Superior temporal gyrus (tissue), 1 donor: Measurements from ENCODE around the gene COL19A1.
"Not testable (repeated sequence)": the region's sequence is repeated elsewhere in the genome, so short reads cannot be mapped to it uniquely, and the experiment has no call there.

Experiments
- DNase-seq: peaks from one replicate; pipeline ENCODE4 v3.0.0-alpha.2; 2016; ENCODE audit errors: extremely low spot score

COL19A1 gene

DNA sequence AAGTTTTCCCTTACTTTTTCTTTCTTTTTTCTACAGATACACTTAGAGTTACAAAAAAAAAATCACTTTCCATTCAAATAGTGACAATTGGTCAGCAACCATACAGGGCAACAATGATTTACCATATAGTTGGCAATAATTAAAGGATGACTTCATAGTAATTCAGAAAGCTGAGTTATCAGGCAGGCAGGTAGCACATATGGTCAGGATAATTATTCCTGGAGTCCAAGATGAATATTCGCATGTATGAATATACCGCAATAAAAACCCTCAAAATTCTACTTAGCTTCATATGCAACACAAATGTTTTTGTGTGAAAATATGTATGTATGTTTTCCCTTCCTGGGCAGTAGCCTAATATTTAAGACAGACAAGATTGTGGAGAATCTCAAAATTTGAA lies 34.5 kb downstream of the COL19A1 start:
- no peak for DNase-seq

DNA sequence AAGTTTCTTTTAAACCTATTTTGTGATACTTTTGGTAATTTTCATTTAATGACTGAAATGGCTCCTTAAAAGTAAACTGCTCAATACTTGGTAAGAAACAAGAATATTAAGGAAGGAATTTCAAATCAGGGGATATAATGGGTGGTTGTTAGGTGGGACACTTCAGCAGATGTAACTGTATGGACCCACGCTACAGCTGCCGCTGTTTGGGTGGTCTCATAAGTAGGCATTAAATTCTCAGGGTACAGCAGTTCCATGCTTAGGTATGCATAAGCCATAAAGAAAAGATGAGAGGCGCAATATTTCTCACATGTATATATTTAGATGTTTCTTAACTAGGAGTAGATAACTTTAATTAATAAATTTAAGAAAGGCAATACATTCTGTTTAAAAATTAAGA lies 35.0 kb downstream of the COL19A1 start:
- DNase-seq: no peak

DNA sequence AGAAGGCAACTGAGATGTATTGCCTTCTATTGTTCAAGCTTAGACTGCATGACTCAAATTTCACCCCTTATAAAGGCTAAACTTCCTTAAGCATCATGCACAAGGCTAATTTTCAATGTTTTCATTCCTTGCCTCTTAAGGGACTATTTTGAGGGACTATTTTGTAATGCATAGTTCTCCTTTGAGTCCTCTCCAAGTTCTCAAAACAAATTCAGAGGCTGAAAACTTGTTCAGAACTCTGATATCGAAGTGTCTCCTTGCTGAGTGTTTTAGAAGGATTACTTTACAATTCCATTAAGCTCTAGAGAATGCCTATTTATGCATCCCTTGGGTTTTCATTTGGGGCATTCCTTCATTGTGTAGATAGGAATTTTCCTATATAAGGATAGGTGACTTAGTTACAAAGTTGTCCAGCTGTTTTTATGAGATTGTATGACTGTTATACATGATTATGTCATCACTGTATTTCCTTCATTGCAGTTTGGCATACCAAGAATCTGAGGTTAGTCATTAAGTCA lies 41.7 kb downstream of the COL19A1 start:
- DNase-seq: no peak

DNA sequence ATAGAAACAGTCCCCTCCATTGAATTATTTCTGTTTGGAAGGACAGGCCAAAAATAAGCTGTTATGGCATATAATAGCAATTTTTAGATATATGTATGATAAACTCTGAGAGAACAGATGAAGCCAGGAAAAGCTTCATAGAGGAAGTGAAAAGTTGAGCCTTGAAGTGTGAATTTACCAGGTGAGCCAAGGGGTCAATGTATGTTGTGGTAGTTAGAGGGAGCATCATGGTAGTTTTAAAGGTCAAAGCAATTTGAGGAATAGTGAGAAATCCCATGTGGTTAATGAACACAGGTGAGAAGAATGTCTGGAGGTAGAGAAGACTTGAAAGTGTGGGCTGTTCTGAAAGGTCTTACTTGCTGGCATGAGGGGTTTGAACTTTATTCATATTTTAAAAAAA lies 47.0 kb downstream of the COL19A1 start:
- no peak for DNase-seq

DNA sequence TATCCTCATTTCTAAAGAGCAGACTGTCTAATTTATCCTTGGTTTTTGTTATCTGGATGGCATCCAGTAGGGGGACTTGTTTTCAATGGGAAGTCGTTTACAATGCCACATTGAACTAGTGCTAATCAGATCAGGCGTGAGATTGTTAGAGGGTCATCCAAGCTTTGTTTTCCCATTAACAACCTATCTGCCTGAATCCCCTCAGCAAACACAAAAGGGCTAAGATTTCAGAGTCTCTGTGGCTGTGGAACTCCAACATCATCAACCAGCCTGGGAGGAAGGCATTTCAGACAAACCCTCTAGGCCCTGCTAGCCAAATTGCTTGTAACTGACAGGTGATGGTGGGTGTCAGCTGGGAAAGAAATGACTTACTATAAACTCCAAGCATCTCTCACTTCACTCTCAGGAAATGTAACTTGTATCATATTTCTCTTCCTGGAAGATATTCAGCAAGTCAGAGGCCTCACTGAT lies 47.7 kb downstream of the COL19A1 start:
- no peak for DNase-seq

DNA sequence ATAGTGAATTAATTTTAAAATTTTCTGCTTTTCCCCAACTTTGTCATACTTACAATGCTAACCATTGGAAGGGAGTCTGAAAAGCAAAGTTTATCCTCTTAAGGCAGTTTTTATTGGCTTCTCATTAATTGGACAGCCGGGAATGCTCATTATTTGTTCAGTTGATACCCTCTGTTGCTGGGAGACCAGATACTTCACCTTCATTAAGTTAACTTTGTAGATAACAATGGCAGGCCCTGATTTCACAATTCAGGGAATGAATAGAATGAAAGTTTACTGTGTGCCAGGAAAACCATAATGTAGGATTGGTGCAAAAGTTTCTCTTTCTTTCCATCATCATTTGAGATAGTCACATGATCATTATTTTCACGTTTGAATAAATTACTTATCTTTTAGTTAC lies 49.0 kb downstream of the COL19A1 start:
- DNase-seq: no peak

DNA sequence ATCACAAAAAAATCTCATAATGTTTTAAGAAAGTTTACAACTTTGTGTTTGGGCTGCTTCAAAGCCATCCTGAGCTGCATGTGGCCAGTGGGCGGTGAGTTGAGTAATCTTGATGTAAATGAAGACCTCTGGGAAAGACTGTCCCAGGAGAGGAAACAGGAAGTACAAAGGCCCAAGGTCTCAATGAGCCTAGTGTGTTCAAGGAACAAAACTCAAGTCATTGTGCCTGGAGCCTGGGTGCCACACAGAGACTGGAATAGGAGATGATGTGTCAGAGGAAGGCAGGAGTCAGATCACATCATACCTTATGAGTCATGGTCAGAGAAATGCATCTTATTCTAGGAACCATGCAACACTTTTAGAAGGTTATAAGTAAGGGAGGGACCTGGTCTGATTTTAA lies 51.5 kb downstream of the COL19A1 start:
- DNase-seq: no peak

DNA sequence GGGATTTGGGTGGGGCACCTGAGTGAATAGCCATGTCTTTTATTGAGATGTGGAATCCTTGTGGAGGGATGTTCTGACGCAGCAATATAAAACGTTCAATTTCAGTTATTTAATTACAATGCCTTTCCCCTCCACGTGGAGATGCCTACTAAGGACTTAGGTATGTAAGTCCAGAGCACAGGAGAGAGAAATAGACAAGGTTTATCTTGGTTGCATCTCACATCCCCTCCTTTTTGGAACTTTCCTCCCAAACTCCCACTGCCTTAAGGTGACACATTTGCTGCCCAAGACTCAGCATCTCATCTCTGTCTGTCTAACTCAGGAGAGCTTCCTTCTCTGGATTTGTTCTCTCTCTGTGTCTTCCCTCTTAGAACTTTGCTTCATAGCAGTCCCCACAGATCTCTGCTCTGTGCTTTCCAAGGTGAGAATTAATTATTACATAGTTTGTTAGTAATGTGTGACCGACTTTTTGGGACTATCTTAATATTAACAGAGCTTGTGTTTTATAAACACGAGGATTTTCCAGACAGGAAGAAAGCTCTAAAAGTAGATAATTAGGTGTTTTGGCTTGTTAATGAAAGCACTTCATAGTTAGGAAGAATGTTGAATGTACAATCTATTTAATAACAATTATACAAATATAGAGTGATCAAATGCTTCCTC lies 52.6 kb downstream of the COL19A1 start:
- no peak for DNase-seq

DNA sequence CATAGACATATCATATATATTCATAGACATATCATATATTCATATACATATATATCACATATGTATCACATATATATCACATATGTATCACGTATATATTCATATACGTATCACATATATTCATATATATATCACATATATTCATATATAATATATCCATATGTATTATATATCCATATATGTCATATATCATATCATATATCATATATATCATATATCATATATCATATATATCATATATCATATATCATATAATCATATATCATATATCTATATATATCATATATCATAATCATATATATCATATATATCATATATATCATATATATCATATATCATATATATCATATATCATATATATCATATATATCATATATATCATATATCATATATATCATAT lies 54.7 kb downstream of the COL19A1 start:
- not testable (repeated sequence) for DNase-seq

DNA sequence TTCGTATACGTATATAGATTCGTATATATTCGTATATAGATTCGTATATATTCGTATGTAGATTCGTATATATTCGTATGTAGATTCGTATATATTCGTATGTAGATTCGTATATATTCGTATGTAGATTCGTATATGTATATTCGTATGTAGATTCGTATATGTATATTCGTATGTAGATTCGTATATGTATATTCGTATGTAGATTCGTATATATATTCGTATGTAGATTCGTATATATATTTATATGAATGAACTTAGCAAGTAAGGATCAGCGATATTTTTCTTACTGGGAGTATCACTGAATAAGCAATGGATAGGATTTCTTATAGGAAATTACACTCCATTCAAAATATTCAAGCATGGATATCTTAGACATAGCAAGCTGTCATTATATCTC lies 55.3 kb downstream of the COL19A1 start:
- DNase-seq: not testable (repeated sequence)

DNA sequence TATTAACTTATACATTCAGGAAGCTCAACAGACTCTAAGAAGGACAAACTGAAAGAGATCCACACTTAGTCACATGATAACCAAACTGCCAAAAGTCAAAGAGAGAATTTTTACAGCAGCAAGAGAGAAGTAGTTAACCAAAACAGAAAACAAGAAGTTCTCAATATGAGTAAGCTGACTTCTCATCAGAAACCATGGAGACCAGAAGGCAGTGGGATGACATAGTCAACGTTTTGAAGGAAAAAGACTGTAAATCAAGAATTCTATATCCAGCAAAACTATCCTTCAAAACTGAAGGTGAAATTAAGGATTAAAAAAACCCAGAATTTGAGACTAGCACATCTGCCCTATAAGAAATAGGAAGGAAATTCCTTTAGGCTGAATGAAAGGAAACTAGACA lies 60.4 kb downstream of the COL19A1 start:
- DNase-seq: no peak

DNA sequence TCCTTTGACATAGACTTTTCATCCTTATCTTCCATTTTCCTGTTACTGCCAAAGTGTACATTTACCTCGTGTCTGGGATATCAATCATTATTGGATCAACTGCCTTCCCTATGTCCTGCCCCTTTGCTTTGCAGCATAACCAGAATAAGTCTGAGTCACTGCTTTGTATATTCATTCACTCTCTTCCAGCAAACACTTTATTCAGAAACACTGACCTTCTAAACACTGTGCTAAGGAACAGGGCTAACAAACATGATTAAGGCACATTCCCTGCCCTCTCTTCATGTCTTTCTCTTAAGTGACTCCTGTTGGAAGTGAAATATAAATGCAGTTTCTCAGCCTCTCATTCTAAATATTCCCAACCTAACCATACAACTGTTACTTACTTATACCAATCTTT lies 66.9 kb downstream of the COL19A1 start:
- no peak for DNase-seq

DNA sequence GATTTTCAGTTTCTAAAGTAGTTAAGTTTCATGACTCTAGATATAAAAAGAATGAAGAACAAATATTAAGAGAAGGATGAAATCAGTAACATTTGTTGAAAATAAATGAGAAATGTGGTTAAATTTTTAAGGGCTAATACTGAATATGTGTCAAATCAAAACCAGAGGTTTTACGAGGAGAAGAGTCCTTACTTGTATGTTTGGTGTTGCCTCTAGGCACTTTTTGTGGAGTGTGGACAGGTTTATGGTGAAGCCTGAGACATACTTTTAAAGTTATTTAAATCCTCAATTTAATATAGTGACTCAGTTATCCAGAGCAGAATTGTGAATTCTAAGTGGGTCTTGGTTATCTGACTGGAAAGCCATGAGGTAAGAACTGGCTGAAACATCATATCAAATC lies 68.7 kb downstream of the COL19A1 start:
- DNase-seq: no peak

DNA sequence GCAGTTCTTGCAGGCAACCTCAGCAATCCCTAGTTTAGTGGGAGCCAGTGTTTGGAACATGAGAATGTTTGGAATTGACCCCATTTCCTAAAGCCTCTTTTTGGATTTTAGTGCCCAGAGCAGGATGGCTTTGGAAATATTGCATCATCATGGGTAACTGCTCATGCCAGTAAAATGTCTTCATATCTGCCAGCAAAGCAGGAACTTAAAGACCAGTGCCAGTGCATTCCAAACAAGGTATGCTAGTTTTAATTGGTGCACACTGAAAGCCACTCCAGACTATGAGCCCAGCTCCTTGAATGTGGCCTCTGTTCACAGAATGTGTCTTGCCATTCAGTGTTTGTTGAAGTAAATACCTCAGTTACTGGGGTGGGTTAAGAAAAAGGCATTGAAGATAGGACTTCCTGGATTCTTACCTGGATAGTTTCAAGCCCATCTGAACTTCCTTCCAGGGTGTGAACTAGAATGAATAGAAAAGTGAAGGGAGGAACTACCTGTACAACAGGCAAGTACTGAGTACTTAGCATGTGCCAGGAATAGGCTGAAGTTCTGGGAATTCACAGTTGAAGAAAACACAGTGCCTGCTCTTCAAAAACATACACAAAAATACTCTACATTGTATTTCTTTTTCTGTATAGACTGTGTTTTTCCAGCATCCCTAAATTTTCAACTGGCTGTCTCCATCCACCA lies 70.5 kb downstream of the COL19A1 start:
- no peak for DNase-seq

DNA sequence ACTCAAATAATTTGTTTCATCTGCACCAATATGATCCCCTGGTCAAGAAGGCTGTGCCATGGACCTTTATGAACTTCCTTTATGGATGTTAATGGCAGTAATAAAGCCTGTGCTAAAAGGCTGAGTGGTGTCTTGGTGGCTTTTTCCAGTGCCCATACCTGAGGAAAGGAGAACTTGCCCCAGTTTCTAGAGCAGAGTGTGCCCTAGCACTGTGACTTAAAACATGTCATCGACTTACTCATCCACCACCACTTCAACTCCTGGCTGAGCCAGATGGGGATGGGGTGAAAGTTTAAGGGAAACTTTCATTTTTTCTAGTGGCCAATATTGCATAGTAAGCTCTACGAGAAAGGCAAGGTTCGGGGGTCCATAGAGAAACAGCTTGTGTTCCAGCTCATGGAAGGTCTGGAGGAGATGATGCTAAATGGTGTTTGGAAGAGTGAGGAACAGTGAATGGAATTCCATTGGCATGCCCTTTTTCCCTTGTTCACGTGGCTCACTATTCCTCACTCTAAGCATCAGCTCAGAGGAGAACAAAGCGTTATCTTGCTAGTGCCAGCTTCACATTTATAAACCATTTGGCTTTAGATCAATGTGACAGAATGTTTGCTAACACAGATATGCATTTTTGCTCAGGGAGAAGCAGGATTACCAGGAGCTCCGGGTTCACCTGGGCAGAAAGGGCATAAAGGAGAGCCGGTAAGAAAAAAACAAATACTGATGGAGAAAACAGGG lies 71.2 kb downstream of the COL19A1 start:
- DNase-seq: no peak

DNA sequence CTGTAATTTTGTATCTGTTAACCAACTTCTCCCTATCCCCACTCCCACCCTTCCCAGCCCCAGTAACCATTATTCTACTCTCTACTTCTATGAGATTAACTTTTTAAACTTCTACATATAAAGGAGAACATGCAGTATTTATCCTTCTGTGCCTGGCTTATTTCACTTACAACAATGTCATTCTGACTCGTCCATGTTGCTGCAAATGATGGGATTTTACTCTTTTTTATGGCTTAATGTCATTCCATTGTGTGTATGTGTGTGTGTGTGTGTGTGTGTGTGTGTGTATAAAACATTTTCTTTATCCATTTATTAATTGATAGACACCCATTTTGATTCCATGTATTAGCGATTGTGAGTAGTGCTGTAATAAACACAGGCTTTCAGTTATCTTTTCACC lies 76.1 kb downstream of the COL19A1 start:
- no peak for DNase-seq

DNA sequence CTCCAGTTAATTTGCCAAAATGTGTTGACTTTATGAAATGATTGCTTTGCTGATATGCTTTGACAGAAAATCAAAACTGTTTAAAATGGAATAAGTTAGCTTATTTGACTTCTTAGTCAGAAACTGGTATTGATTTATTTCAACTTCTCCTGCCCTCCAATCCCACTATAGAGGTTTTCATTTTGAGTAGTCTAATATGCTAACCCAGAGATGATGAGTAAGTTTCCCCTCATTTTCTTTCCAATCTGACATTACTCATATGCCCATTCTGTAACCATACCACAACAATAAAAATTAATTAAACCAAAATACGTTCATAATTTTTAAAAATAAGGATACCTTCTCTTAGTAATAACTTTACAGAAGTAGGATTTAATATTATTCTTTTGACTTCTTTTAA lies 78.8 kb downstream of the COL19A1 start:
- DNase-seq: no peak

DNA sequence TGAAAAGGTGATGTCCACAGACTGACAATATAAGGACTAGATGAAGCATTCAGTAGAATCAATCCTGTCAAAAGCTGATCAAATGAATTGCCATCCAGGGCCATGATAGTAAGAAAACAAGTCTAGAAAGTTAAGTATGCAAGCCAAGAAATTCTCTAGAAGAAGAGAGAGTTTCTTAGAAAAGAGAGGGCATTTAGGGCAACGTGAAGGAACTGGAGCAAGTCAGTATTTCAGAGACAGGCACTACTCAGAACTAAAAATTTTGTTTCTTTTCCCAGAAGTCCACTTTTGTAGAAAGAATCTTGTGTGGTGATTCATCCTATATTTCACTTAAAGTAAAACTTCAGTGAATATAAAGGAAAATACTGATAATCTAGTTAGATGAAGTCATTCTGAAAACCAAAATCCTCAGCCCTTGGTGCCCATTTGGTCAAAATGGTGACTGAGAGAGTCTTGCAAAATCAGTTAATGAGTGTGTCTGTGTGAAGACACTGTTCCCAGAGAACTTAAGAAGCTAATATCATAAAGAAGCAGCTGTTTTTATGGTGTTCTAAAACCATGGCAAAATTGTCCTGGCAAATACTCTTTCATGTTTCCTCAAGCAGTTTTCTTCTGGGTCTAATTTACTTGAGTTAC lies 82.2 kb downstream of the COL19A1 start:
- DNase-seq: no peak

DNA sequence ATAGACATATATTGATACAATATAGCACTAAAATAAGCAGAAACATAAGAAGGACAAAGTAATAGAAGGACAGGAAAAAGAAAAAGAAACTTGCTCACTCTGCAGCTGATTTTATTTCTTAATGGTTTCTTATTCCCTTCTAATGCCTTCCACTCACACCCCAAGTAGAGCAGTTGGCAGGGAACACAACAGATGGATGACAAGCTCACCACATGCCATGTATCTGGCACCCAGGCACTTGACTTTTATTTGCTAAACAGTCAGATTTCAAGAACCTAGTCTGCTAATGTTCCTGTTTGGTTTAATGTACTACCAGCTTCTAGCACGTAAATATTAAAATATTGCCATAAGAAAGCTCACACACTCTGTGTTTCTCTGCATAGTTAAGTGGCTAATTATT lies 87.1 kb downstream of the COL19A1 start:
- DNase-seq: no peak

DNA sequence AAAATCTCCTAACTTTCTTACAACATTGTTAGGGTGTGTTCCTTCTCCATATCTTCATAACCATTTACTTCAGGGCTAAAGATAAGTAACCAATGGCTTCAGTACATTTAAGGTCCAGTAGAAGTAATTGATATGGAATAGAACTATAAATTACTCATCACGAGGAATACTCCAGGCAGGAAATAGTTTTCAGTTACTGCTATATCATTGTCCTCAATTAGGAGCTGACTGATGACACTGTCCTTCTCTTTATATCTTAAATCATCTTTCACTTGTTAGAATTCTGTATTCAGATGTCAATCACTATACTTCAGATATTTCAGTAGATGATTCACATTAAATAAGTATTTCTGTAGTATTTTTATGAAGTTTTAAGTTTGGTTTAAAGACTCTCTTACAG lies 88.4 kb downstream of the COL19A1 start:
- DNase-seq: no peak

DNA sequence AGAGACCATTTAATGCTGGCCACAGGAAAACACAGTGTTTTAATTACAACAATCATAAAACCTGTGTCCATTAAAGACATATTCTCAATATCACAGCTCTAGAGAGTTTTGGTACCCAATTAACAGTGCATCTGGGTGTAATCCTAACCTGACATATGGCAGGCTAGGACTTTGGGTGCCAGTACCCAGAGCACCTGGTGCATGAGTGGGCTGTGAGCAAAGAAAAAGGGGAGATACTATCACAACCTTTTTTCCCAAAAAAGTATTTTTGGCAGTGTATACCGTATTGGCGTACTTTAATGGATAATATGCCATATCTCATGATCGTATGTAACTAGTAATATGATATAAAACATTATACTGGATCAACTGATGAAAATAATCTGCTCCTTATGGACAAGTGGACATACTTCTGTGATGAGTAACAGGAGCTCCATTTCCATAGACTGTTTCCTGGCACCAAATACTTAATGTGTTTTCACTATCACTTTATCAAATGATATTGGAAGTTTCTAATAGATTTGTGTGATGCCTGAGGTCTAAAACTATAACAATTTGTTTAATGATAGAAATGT lies 91.7 kb downstream of the COL19A1 start:
- DNase-seq: no peak

DNA sequence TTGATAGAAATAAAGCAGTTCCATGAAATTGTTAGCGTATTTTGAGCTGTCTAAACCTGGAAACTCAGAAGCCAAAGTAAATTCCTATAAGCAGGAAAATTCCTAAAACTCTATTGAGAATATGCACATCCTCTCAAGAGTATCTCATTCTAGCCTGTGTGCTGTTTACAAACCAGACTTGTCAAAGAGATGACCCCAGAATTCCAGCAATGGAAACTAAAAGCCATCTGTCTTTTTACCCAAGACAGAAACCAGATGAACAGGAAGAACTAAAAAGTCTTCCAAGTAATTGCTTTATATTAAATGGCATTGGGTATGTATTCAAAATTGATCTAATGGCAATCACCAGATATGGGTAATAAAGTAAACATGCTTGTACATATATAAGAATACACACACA lies 92.6 kb downstream of the COL19A1 start:
- no peak for DNase-seq
